Measurements from ENCODE around the gene HIF1AN. TPM values are rescaled to one million over a fixed set of nuclear protein-coding genes. Genes with fewer than 3 reads are reported as not detected.

Gene HIF1AN
- total RNA-seq, 2 donors from 2014 or later: 28.9 to 42.4 TPM

DNA sequence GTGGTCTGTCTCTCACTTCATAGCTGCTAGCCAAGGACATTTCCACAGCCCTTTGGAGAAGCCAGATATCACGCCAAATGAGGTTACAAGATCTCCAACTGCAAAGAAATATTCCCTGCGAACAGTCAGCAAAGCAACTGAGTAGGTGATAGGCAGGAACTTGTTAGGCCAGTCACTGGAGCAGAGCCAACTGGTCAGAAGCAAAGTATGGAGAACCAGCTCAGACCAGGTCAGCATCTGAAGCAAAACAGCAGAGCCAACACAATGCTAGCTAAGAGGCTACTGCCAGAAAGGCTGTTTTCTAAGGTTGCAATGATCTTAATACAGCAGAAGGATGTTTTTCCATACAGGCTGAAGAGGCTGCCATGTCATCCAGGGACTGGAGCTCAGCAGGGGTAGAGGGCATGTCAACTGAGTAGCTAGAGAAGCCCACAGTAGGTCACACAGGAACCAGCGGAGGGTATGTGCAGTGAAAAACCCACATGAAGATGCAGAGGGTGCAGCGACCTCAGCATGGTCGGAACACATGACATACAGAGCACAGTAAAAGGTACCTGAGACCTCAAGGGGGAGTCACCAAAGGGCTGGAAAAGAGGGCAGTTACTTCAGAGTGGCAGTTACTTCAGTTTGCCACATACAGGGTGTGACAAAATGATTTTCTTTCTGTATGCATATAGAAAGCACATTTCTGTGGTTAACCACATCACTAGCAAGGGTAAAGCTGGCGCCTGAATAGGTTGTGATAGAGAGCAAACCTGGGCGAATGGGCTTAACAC is 25.0 kb upstream of the HIF1AN start:
- H3K36me3 ChIP-seq: no peaks in the 10 kb centered on the region
- no peak overlapping the region for H3K4me3 ChIP-seq
- H3K9me3 ChIP-seq: no peaks in the 10 kb centered on the region
- no peak overlapping the region for H3K27ac ChIP-seq
- no peak for TF ChIP-seq CTCF (IDR thresholded peaks at IDR 0.05)
- H3K9ac ChIP-seq (ENCODE audit: low read depth in 2 of 2, low read length in 2 of 2): no peak overlapping the region
- intact Hi-C loops (cut with DNase I): no loop called here
- H3K27me3 ChIP-seq: no peaks in the 10 kb centered on the region
- DNase-seq: no peak
- H3K4me1 ChIP-seq: no peaks in the 10 kb centered on the region

- peaks cover 3% of the 10 kb centered on the region for H3K27me3 ChIP-seq
These were observed 20.1 kb upstream of the HIF1AN start for GRCh38 chr10:100515612-100516011.

DNA sequence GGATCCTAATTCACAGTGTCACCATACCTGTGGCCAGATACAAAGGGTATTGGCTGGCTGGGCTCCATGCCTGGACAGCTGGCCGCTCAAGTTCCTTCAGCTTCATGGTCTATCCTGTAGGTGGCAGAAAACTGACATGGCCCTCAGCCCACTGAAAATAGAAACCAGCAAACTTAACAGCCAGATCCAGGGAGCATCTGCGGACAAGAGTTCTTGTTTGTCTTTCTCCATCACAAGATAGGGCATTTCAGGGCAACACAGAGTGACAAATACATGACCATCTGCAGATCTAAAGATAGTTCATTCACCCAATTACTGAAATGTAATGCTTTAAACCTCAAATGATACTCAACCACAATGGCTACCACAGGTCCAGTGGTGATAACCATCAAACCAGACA is 18.9 kb upstream of the HIF1AN start:
- intact Hi-C loops (cut with DNase I): loop anchor here (5.0 kb wide), 2 partner anchors 80 to 175 kb away; no protein-coding TSS in a partner anchor
- H3K4me3 ChIP-seq: no peak overlapping the region
- no peak for TF ChIP-seq CTCF (IDR thresholded peaks at IDR 0.05)
- no peak for DNase-seq
- no peaks in the 10 kb centered on the region for H3K4me1 ChIP-seq
- H3K27ac ChIP-seq: no peak overlapping the region
- no peak overlapping the region for H3K9ac ChIP-seq (ENCODE audit: low read depth in 2 of 2, low read length in 2 of 2)
- no peaks in the 10 kb centered on the region for H3K9me3 ChIP-seq
- no peaks in the 10 kb centered on the region for H3K36me3 ChIP-seq
- H3K27me3 ChIP-seq: peaks cover 3% of the 10 kb centered on the region

More at GRCh38 chr10:100515612-100516011, 20.1 kb upstream of the HIF1AN start:
- Histone ChIP-seq H3K27ac (no peak overlapping the region), H3K9me3 (no peaks in the 10 kb centered on the region), H3K4me3 (no peak overlapping the region), H3K9ac (ENCODE audit: low read depth in 2 of 2, low read length in 2 of 2) (no peak overlapping the region), H3K4me1 (no peaks in the 10 kb centered on the region), H3K36me3 (no peaks in the 10 kb centered on the region)
- DNase-seq: no peak
- no peak for TF ChIP-seq CTCF (IDR thresholded peaks at IDR 0.05)
- intact Hi-C loops (cut with DNase I): loop anchor here (5.0 kb wide), 2 partner anchors 78 to 173 kb away; no protein-coding TSS in a partner anchor

- TF ChIP-seq CTCF (IDR thresholded peaks at IDR 0.05): peak; percentile 55
- intact Hi-C loops (cut with DNase I): loop anchor here (5.0 kb wide), 2 partner anchors 82 to 176 kb away; no protein-coding TSS in a partner anchor
- H3K4me3 ChIP-seq: peak overlapping the region; percentile 37
These were observed 16.9 kb upstream of the HIF1AN start for GRCh38 chr10:100518761-100519241.

GRCh38 chr10:100519311-100520051 is 16.3 kb upstream of the HIF1AN start, which contains the start of gene SEC31B:
TSS of gene SEC31B (minus strand) at chr10:100519861. CDS start at chr10:100516952, 2,909 bp downstream.
- Histone ChIP-seq H3K4me1 (no peaks in the 10 kb centered on the region), H3K27ac (no peak within 1 kb of the TSS), H3K9me3 (no peaks in the 10 kb centered on the region), H3K36me3 (peaks cover 4% of the 10 kb centered on the region), H3K4me3 (peak within 1 kb of the TSS; percentile 37), H3K9ac (ENCODE audit: low read depth in 2 of 2, low read length in 2 of 2) (peak within 1 kb of the TSS; percentile 26 to 43), H3K27me3 (peaks cover 3% of the 10 kb centered on the region)
- TF ChIP-seq CTCF (IDR thresholded peaks at IDR 0.05): no peak
- intact Hi-C loops (cut with DNase I): loop anchor here (5.0 kb wide), 2 partner anchors 82 to 177 kb away; no protein-coding TSS in a partner anchor
- peak; percentile 30 for DNase-seq

More at GRCh38 chr10:100518761-100519241, 16.9 kb upstream of the HIF1AN start:
- peak; percentile 80 for DNase-seq
- no peak overlapping the region for H3K27ac ChIP-seq
- H3K9me3 ChIP-seq: no peaks in the 10 kb centered on the region
- peak overlapping the region; percentile 26 to 43 for H3K9ac ChIP-seq (ENCODE audit: low read depth in 2 of 2, low read length in 2 of 2)
- no peaks in the 10 kb centered on the region for H3K4me1 ChIP-seq
- peaks cover 4% of the 10 kb centered on the region for H3K36me3 ChIP-seq
- peaks cover 3% of the 10 kb centered on the region for H3K27me3 ChIP-seq

All from colonic mucosa (tissue), 4 donors.